Endothelial cell of umbilical vein (primary cell): Measurements from ENCODE around the gene GOLT1A. TPM values are rescaled to one million over a fixed set of nuclear protein-coding genes. Genes with fewer than 3 reads are reported as not detected.

Experiments used
- BruUV-seq: library from RNA; stranded (reverse); fragments of 400-500 nt; replicated peaks from 2 replicates; lab custom pipeline; 2021; lab: Mats Ljungman, UMichigan
- CTCF ChIA-PET: fragments of 300-600, 350-600 bp; sonication (Branson Sonifier 250); formaldehyde crosslinking; loops from one replicate; lab custom pipeline; 2021; ENCODE audit warnings: antibody characterized with exemption, inconsistent platforms; lab: Charles Lee
- POLR2A ChIA-PET: fragments of 300-600, 350-600 bp; sonication (Branson Sonifier 250); formaldehyde crosslinking; loops from one replicate; lab custom pipeline; 2021; ENCODE audit warnings: antibody characterized with exemption, inconsistent platforms; lab: Charles Lee
- DNase-seq: peaks from one replicate; pipeline ENCODE4 v3.0.0-alpha.2; 2011; ENCODE audit warnings: low read depth, low spot score
- FAIRE-seq: peaks from 2 replicates; lab custom pipeline; 2011; peaks lifted over from hg19 to GRCh38; lab: Jason Lieb, UNC
- H2AFZ ChIP-seq: 2 replicates; pipeline ENCODE4 v1.6.0; 2012; ENCODE audit warnings: low read depth, low read length, control low read depth, inconsistent platforms
- H3K27ac ChIP-seq: 2 replicates; pipeline ENCODE4 v1.5.1; 2011; ENCODE audit warnings: low read depth, mild to moderate bottlenecking, control low read depth, low read length, moderate library complexity; ENCODE audit not compliant: insufficient read depth
- H3K27me3 ChIP-seq, 2 experiments: 2 replicates each; pipeline versions ENCODE4 v1.6.0 to v1.6.1; 2011; ENCODE audit warnings: low read length in 2 of 2, mixed read lengths in 1 of 2; ENCODE audit not compliant: control insufficient read depth in 2 of 2, insufficient read depth in 2 of 2
- H3K36me3 ChIP-seq, 2 experiments: 2 replicates in 1 of 2; 3 replicates in 1 of 2; pipeline ENCODE4 v1.5.1; 2011; ENCODE audit warnings: low read length in 2 of 2, mild to moderate bottlenecking in 1 of 2, moderate library complexity in 1 of 2; ENCODE audit not compliant: control insufficient read depth in 2 of 2, insufficient read depth in 2 of 2; ENCODE audit errors: extremely low read depth in 1 of 2
- H3K4me1 ChIP-seq: 3 replicates; pipeline ENCODE4 v1.5.1; 2011; ENCODE audit warnings: mild to moderate bottlenecking, low read length; ENCODE audit not compliant: control insufficient read depth, insufficient read depth; ENCODE audit errors: extremely low read depth
- H3K4me2 ChIP-seq: 2 replicates; pipeline ENCODE4 v1.6.1; 2011; ENCODE audit warnings: low read length, control low read depth, mixed read lengths; ENCODE audit not compliant: insufficient read depth
- H3K4me3 ChIP-seq, 3 experiments: fragments of 200-600 bp in 1 of 3; sonication (generic), shearing (Covaris generic) in 1 of 3; replicated peaks in 1 of 3; 2 replicates each; pipeline ENCODE4 v1.5.1; 2011 to 2016; ENCODE audit warnings: control low read depth in 3 of 3, low read length in 3 of 3, mild to moderate bottlenecking in 2 of 3, inconsistent platforms in 1 of 3, low read depth in 1 of 3, moderate library complexity in 1 of 3; ENCODE audit not compliant: insufficient read depth in 1 of 3
- H3K79me2 ChIP-seq: 2 replicates; pipeline ENCODE4 v1.6.0; 2012; ENCODE audit warnings: low read length, inconsistent platforms; ENCODE audit not compliant: control insufficient read depth, insufficient read depth
- H3K9ac ChIP-seq: replicated peaks from 2 replicates; pipeline ENCODE3; 2011; ENCODE audit warnings: low read length, control low read depth; ENCODE audit not compliant: insufficient read depth; ENCODE audit errors: extremely low read depth
- H3K9me1 ChIP-seq: replicated peaks from 3 replicates; pipeline ENCODE4 v1.6.0; 2011; ENCODE audit warnings: mild to moderate bottlenecking, low read length; ENCODE audit not compliant: control insufficient read depth, insufficient read depth; ENCODE audit errors: extremely low read depth
- H3K9me3 ChIP-seq: replicated peaks from 2 replicates; pipeline ENCODE4 v1.5.1; 2012; ENCODE audit warnings: low read length, inconsistent platforms; ENCODE audit not compliant: control insufficient read depth, insufficient read depth
- H4K20me1 ChIP-seq: replicated peaks from 2 replicates; pipeline ENCODE3; 2011; ENCODE audit warnings: mild to moderate bottlenecking, low read length; ENCODE audit not compliant: control insufficient read depth, insufficient read depth; ENCODE audit errors: extremely low read depth
- CTCF ChIP-seq, 2 donors: IDR thresholded peaks; 1 replicate in 1 of 2; 2 replicates in 1 of 2; pipeline ENCODE4 v1.5.1; 2011; ENCODE audit warnings: low read length in 2 of 2, mild to moderate bottlenecking in 2 of 2, moderate library complexity in 2 of 2, control low read depth in 1 of 2, inconsistent platforms in 1 of 2, low read depth in 1 of 2; ENCODE audit not compliant: insufficient read depth in 1 of 2; ENCODE audit errors: extremely low read depth in 1 of 2
- GATA2 ChIP-seq: IDR thresholded peaks from 2 replicates; pipeline ENCODE4 v1.7.0; 2011; ENCODE audit warnings: low read depth, mild to moderate bottlenecking, moderate library complexity, mixed read lengths, low read length; ENCODE audit not compliant: insufficient read length, insufficient read depth
- dilution Hi-C: fragments of 300-500 bp; cut with MboI; formaldehyde crosslinking; loops from one replicate; pipeline ENCODE4 v1.15.0; 2019; ENCODE audit warnings: low sequenced_read_pairs; ENCODE audit not compliant: extremely low pct_ligation_motif_present
- intact Hi-C: fragments of 100-400 bp; cut with micrococcal nuclease; formaldehyde crosslinking; loops from one replicate; pipeline ENCODE4 v1.10.0; 2022
- polyA plus RNA-seq, 4 experiments: library from polyadenylated mRNA; depleted of rRNA in 3 of 4; stranded (reverse) in 3 of 4; unstranded in 1 of 4; fragments of >200 nt; gene quantifications; 2 replicates each; pipeline versions ENCODE4 v1.2.1 to v1.2.3, GENCODE V29; 2011 to 2012; ENCODE audit warnings: missing spikeins in 1 of 4
- total RNA-seq: library from RNA; stranded (reverse); gene quantifications from 2 replicates; pipeline ENCODE4 v1.2.3, GENCODE V29; 2021

Gene GOLT1A
- total and polyA plus RNA-seq, 2 donors (not counting 3 experiments of a cell fraction or from before 2014, with no cell fraction given): not detected

- ChIA-PET POLR2A (interaction anchor here (1.3 kb wide), 1 partner anchor 16 kb away, joined by 4 read pairs; no protein-coding TSS in a partner anchor), CTCF (interaction anchor here (0.8 to 11.0 kb wide), 23 partner anchors 8 to 348 kb away, joined by 3 to 770 read pairs (median 8); partner anchors contain the start of genes ETNK2, GOLT1A, KISS1 and PLEKHA6)
- intact Hi-C loops: no loop called here
Measured at GRCh38 chr1:204206121-204206520, 7.7 kb downstream of the GOLT1A start.

More at GRCh38 chr1:204206121-204206520, 7.7 kb downstream of the GOLT1A start:
- DNase-seq (peak; percentile 45), FAIRE-seq (peak; percentile 54)
- Histone ChIP-seq H3K4me2 (no peak overlapping the region), H3K9ac (no peak overlapping the region), H3K27ac (no peak overlapping the region), H3K27me3 (no peaks in the 10 kb centered on the region), H3K4me1 (no peaks in the 10 kb centered on the region), H3K9me3 (no peaks in the 10 kb centered on the region), H3K4me3 (no peak overlapping the region), H4K20me1 (no peaks in the 10 kb centered on the region), H3K9me1 (no peaks in the 10 kb centered on the region), H3K79me2 (no peaks in the 10 kb centered on the region), H2AFZ (no peak overlapping the region), H3K36me3 (no peaks in the 10 kb centered on the region)
- dilution Hi-C loops: no loop called here
- TF ChIP-seq GATA2 (no peak), CTCF (IDR thresholded peaks at IDR 0.05; ENCODE audit: extremely low read depth in 1 of 2, insufficient read depth in 1 of 2, low read depth in 1 of 2, low read length in 2 of 2) (peak; percentile 5 to 19)
- BruUV-seq: no TSS peak
